ENCODE data around the gene TUBB2A. TPM values are rescaled to one million over a fixed set of nuclear protein-coding genes. Genes with fewer than 3 reads are reported as not detected.

Gene TUBB2A
- polyA plus RNA-seq (2013, experiment 1 of 2), result 49.1 TPM
- 48.5 TPM for polyA plus RNA-seq (2013, experiment 2 of 2)

DNA sequence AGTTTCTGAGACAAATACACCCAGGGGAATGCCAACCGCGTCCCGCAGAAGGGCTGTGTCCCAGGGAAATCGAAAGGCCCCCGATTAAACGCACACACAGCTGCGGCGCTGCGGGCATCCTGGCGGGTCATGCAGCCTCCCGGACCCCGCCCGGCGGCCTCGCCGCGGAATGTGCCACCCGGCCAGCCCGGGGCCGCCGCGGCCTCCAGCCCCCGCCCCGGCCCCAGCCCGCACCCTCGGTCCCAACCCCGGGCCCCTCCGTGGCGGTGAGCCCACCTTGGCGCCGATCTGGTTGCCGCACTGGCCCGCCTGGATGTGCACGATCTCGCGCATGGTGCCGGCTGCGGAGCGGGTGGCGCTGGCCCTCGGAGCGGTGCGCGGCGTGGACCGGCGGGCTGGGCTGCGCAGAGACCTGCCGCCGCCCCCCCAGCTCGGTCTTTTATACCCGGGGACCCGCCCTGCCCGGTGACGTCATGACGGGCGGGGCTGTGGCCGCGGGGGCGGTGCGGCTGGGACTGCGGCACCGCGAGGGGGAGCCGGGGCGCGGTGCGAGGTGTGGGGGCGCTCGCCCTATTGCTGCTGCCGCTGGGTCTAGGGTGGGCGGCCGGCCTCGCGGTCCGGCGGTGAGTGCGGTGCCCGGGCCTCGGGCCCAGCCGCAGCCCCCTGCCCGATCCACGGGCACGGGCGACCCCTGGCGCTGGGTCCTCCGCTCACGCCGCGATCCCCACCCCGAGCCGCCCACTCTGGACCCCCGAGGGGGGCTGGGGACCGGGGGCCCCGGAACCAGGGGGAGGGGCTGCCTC is at the start of gene TUBB2A:
Gene TUBB2A, minus strand, starts transcription at position 414 of the 803 bp plus-strand sequence. Its CDS starts 81 bp downstream, at position 333.
- H3K36me3 ChIP-seq (replicated peaks in 1 of 2; ENCODE audit: control insufficient read depth in 2 of 2, insufficient read depth in 2 of 2, low read length in 2 of 2), result peaks cover 10 to 26% of the 10 kb centered on the region in 2 donors
- no peak within 1 kb of the TSS for H3K4ac ChIP-seq (ENCODE audit: low read length)
- no peak within 1 kb of the TSS for H3K27ac ChIP-seq (replicated peaks; ENCODE audit: low read length)
- peak within 1 kb of the TSS; percentile 94 for H2AFZ ChIP-seq (ENCODE audit: low read length)
- H4K8ac ChIP-seq (ENCODE audit: low read depth, low read length), result no peak within 1 kb of the TSS
- H3K9me3 ChIP-seq (replicated peaks in 1 of 2; ENCODE audit: control insufficient read depth in 2 of 2, insufficient read depth in 1 of 2, low read depth in 1 of 2, low read length in 2 of 2), result no peaks in the 10 kb centered on the region
- peak within 1 kb of the TSS; percentile 90 for H3K18ac ChIP-seq (ENCODE audit: low read length)
- WGBS, 2 donors (ENCODE audit: extremely low coverage in 2 of 2, insufficient read length in 2 of 2, insufficient replicate concordance in 1 of 2), result no CpG with 5 or more reads among the region's 95 CpGs
- H4K91ac ChIP-seq (ENCODE audit: low read depth, low read length, poor library complexity), result no peak within 1 kb of the TSS
- H3K4me2 ChIP-seq (ENCODE audit: insufficient read depth, low read length, poor library complexity, severe bottlenecking), result peak within 1 kb of the TSS; percentile 95
- no peak within 1 kb of the TSS for H2BK12ac ChIP-seq (ENCODE audit: low read length)
- H2BK15ac ChIP-seq (ENCODE audit: low read length), result peak within 1 kb of the TSS; percentile 56
- peak within 1 kb of the TSS; percentile 92 to 94 for H3K4me3 ChIP-seq (ENCODE audit: low read length in 2 of 2)
- H2BK120ac ChIP-seq (ENCODE audit: low read depth, low read length), result no peak within 1 kb of the TSS
- no peak within 1 kb of the TSS for H2AK5ac ChIP-seq (ENCODE audit: low read depth, low read length)
- H2BK5ac ChIP-seq (ENCODE audit: low read length), result no peak within 1 kb of the TSS
- no peaks in the 10 kb centered on the region for H3K27me3 ChIP-seq (ENCODE audit: control insufficient read depth in 3 of 3, insufficient read depth in 3 of 3, low read depth in 1 of 3, low read length in 3 of 3)
- H3K4me1 ChIP-seq (ENCODE audit: control insufficient read depth in 2 of 2, insufficient read depth in 1 of 2, low read depth in 1 of 2, low read length in 2 of 2), result peaks cover 10 to 22% of the 10 kb centered on the region in 2 donors
- H3K79me1 ChIP-seq (ENCODE audit: low read depth, low read length), result peaks cover 2% of the 10 kb centered on the region
- DNase-seq (ENCODE audit: low spot score), result peak; percentile 80
- peak within 1 kb of the TSS; percentile 90 for H3K14ac ChIP-seq (ENCODE audit: low read length)
- H3K23ac ChIP-seq (ENCODE audit: low read depth, low read length, poor library complexity), result peak within 1 kb of the TSS; percentile 100
- H3K9ac ChIP-seq (ENCODE audit: low read depth, low read length, poor library complexity), result peak within 1 kb of the TSS; percentile 93

DNA sequence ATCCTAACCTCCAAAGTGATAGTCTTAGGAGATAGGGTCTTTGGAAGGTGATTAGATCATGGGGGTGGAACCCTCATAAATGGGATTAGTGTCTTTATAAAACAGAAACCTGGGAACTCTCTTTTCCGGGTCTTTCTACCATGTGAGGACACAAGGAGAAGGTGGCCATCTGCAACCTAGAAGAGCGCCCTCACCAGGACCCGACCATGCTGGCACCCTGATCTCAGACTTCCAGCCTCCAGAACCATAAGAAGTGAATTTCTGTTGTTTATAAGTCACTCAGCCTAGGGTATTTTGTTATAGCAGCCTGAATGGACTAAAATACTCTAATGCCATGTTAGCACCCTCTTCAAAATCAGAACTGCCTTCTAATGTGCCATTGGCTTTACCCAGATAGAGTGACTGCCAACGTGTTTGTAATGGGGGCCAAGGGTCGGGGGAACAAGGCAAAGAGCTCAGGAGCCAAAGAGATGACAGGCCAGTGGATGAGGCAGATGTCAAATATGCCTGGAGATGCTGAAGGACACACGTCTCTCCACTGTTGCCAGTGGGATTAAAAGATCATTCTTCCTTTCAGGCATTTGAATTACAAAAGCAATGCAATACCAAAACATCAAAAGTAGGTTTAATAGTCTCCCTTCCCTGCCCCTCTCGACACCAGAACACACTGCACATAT is 49.1 kb upstream of the TUBB2A start:
- Histone ChIP-seq H2AK5ac (ENCODE audit: low read depth, low read length) (no peak overlapping the region), H2BK5ac (ENCODE audit: low read length) (no peak overlapping the region), H2BK12ac (ENCODE audit: low read length) (no peak overlapping the region), H3K27me3 (ENCODE audit: control insufficient read depth in 3 of 3, insufficient read depth in 3 of 3, low read depth in 1 of 3, low read length in 3 of 3) (no peaks in the 10 kb centered on the region), H3K9ac (ENCODE audit: low read depth, low read length, poor library complexity) (no peak overlapping the region), H3K36me3 (replicated peaks in 1 of 2; ENCODE audit: control insufficient read depth in 2 of 2, insufficient read depth in 2 of 2, low read length in 2 of 2) (no peaks in the 10 kb centered on the region), H4K91ac (ENCODE audit: low read depth, low read length, poor library complexity) (no peak overlapping the region), H2BK15ac (ENCODE audit: low read length) (no peak overlapping the region), H3K4me3 (ENCODE audit: low read length in 2 of 2) (no peak overlapping the region), H3K23ac (ENCODE audit: low read depth, low read length, poor library complexity) (no peak overlapping the region), H3K18ac (ENCODE audit: low read length) (no peak overlapping the region), H3K4ac (ENCODE audit: low read length) (no peak overlapping the region), H3K4me2 (ENCODE audit: insufficient read depth, low read length, poor library complexity, severe bottlenecking) (no peak overlapping the region), H2AFZ (ENCODE audit: low read length) (no peak overlapping the region), H3K27ac (replicated peaks; ENCODE audit: low read length) (no peak overlapping the region), H2BK120ac (ENCODE audit: low read depth, low read length) (no peak overlapping the region), H3K4me1 (ENCODE audit: control insufficient read depth in 2 of 2, insufficient read depth in 1 of 2, low read depth in 1 of 2, low read length in 2 of 2) (peaks cover 12 to 15% of the 10 kb centered on the region in 2 donors), H4K8ac (ENCODE audit: low read depth, low read length) (no peak overlapping the region), H3K14ac (ENCODE audit: low read length) (no peak overlapping the region), H3K79me1 (ENCODE audit: low read depth, low read length) (no peaks in the 10 kb centered on the region), H3K9me3 (replicated peaks in 1 of 2; ENCODE audit: control insufficient read depth in 2 of 2, insufficient read depth in 1 of 2, low read depth in 1 of 2, low read length in 2 of 2) (no peaks in the 10 kb centered on the region)
- no peak for DNase-seq (ENCODE audit: low spot score)
- no CpG with 5 or more reads among the region's 7 CpGs for WGBS, 2 donors (ENCODE audit: extremely low coverage in 2 of 2, insufficient read length in 2 of 2, insufficient replicate concordance in 1 of 2)

DNA sequence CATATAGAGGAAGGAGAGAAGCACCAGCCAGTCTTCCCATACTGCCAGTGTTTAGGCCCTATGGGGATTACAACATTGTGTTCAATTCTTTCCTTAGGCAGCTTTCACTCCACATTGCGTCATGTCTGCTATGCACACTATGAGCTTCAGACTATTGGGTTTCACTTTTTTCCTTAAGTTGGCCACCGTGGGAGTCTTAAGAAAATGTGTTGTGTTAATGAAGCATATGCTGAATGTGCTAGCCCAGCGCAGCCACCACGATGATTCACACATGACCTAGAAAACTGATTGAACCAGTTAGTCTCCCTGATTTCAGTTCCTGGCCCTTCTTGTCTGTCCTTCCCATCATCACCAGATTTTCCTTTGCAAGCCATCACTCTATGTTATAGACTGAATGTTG is 48.6 kb upstream of the TUBB2A start:
- WGBS, 2 donors (ENCODE audit: extremely low coverage in 2 of 2, insufficient read length in 2 of 2, insufficient replicate concordance in 1 of 2), result no CpG with 5 or more reads among the region's 4 CpGs
- Histone ChIP-seq H2BK12ac (ENCODE audit: low read length) (no peak overlapping the region), H3K4ac (ENCODE audit: low read length) (no peak overlapping the region), H3K79me1 (ENCODE audit: low read depth, low read length) (no peaks in the 10 kb centered on the region), H3K23ac (ENCODE audit: low read depth, low read length, poor library complexity) (no peak overlapping the region), H2BK15ac (ENCODE audit: low read length) (no peak overlapping the region), H3K4me1 (ENCODE audit: control insufficient read depth in 2 of 2, insufficient read depth in 1 of 2, low read depth in 1 of 2, low read length in 2 of 2) (peaks cover 12 to 13% of the 10 kb centered on the region in 2 donors), H2AK5ac (ENCODE audit: low read depth, low read length) (no peak overlapping the region), H3K9me3 (replicated peaks in 1 of 2; ENCODE audit: control insufficient read depth in 2 of 2, insufficient read depth in 1 of 2, low read depth in 1 of 2, low read length in 2 of 2) (no peaks in the 10 kb centered on the region), H3K27me3 (ENCODE audit: control insufficient read depth in 3 of 3, insufficient read depth in 3 of 3, low read depth in 1 of 3, low read length in 3 of 3) (no peaks in the 10 kb centered on the region), H3K4me2 (ENCODE audit: insufficient read depth, low read length, poor library complexity, severe bottlenecking) (no peak overlapping the region), H3K36me3 (replicated peaks in 1 of 2; ENCODE audit: control insufficient read depth in 2 of 2, insufficient read depth in 2 of 2, low read length in 2 of 2) (no peaks in the 10 kb centered on the region), H2AFZ (ENCODE audit: low read length) (no peak overlapping the region), H2BK5ac (ENCODE audit: low read length) (no peak overlapping the region), H3K18ac (ENCODE audit: low read length) (no peak overlapping the region), H3K9ac (ENCODE audit: low read depth, low read length, poor library complexity) (no peak overlapping the region), H3K4me3 (ENCODE audit: low read length in 2 of 2) (no peak overlapping the region), H4K8ac (ENCODE audit: low read depth, low read length) (no peak overlapping the region), H3K14ac (ENCODE audit: low read length) (no peak overlapping the region), H2BK120ac (ENCODE audit: low read depth, low read length) (no peak overlapping the region), H3K27ac (replicated peaks; ENCODE audit: low read length) (no peak overlapping the region), H4K91ac (ENCODE audit: low read depth, low read length, poor library complexity) (no peak overlapping the region)
- DNase-seq (ENCODE audit: low spot score), result no peak

DNA sequence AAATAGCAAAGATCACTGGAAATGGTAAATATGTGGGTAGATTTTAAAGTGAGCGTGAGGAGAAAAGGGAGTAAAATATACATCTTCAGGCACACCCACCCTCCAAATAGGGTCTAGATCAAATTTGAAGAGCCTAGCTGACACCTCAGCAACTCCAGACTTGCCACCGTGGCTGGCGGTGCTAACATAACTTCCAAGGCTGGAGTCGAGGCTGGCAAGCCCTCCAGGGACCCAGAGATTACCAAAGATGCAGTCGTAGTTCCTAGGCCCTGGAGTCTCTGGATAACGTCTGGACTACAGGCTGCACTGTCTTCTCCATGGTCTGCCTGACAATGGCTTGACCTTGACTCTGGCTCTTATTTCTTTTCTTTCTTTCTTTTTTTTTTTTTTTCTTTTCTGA is 47.6 kb upstream of the TUBB2A start:
- H2AK5ac ChIP-seq (ENCODE audit: low read depth, low read length), result no peak overlapping the region
- H3K18ac ChIP-seq (ENCODE audit: low read length), result no peak overlapping the region
- H3K4ac ChIP-seq (ENCODE audit: low read length), result no peak overlapping the region
- no peak overlapping the region for H2BK15ac ChIP-seq (ENCODE audit: low read length)
- no peak overlapping the region for H3K23ac ChIP-seq (ENCODE audit: low read depth, low read length, poor library complexity)
- WGBS, 2 donors (ENCODE audit: extremely low coverage in 2 of 2, insufficient read length in 2 of 2, insufficient replicate concordance in 1 of 2), result no CpG with 5 or more reads among the region's 6 CpGs
- no peak overlapping the region for H2BK120ac ChIP-seq (ENCODE audit: low read depth, low read length)
- H2BK12ac ChIP-seq (ENCODE audit: low read length), result no peak overlapping the region
- no peak overlapping the region for H4K91ac ChIP-seq (ENCODE audit: low read depth, low read length, poor library complexity)
- no peak overlapping the region for H3K4me2 ChIP-seq (ENCODE audit: insufficient read depth, low read length, poor library complexity, severe bottlenecking)
- H3K27ac ChIP-seq (replicated peaks; ENCODE audit: low read length), result no peak overlapping the region
- no peak for DNase-seq (ENCODE audit: low spot score)
- H3K79me1 ChIP-seq (ENCODE audit: low read depth, low read length), result no peaks in the 10 kb centered on the region
- no peak overlapping the region for H3K4me3 ChIP-seq (ENCODE audit: low read length in 2 of 2)
- no peaks in the 10 kb centered on the region for H3K9me3 ChIP-seq (replicated peaks in 1 of 2; ENCODE audit: control insufficient read depth in 2 of 2, insufficient read depth in 1 of 2, low read depth in 1 of 2, low read length in 2 of 2)
- H3K36me3 ChIP-seq (replicated peaks in 1 of 2; ENCODE audit: control insufficient read depth in 2 of 2, insufficient read depth in 2 of 2, low read length in 2 of 2), result no peaks in the 10 kb centered on the region
- H3K14ac ChIP-seq (ENCODE audit: low read length), result no peak overlapping the region
- no peaks in the 10 kb centered on the region for H3K27me3 ChIP-seq (ENCODE audit: control insufficient read depth in 3 of 3, insufficient read depth in 3 of 3, low read depth in 1 of 3, low read length in 3 of 3)
- no peak overlapping the region for H2AFZ ChIP-seq (ENCODE audit: low read length)
- H3K4me1 ChIP-seq (ENCODE audit: control insufficient read depth in 2 of 2, insufficient read depth in 1 of 2, low read depth in 1 of 2, low read length in 2 of 2), result peaks cover 12 to 13% of the 10 kb centered on the region in 2 donors
- H4K8ac ChIP-seq (ENCODE audit: low read depth, low read length), result no peak overlapping the region
- no peak overlapping the region for H2BK5ac ChIP-seq (ENCODE audit: low read length)
- H3K9ac ChIP-seq (ENCODE audit: low read depth, low read length, poor library complexity), result no peak overlapping the region
